Ectodermal cell (in vitro differentiated cells): ENCODE measurements around the gene BABAM2.
"Not testable (repeated sequence)": the region's sequence is repeated elsewhere in the genome, so short reads cannot be mapped to it uniquely, and the experiment has no call there.

Experiments
- H3K27ac ChIP-seq: 2 replicates; pipeline ENCODE4 v1.7.0; 2013; ENCODE audit warnings: mild to moderate bottlenecking, low read depth, low read length; ENCODE audit not compliant: insufficient read depth, poor library complexity, severe bottlenecking
- H3K27me3 ChIP-seq: 2 replicates; pipeline ENCODE4 v1.7.0; 2013; ENCODE audit warnings: mild to moderate bottlenecking, low read length; ENCODE audit not compliant: insufficient read depth, control insufficient read depth, poor library complexity, severe bottlenecking
- H3K36me3 ChIP-seq: one replicate; pipeline ENCODE4 v1.7.0; 2013; ENCODE audit warnings: low read length; ENCODE audit not compliant: control insufficient read depth, insufficient read depth
- H3K4me1 ChIP-seq: one replicate; pipeline ENCODE4 v1.7.0; 2013; ENCODE audit warnings: low read length; ENCODE audit not compliant: control insufficient read depth, insufficient read depth
- H3K4me3 ChIP-seq: 2 replicates; pipeline ENCODE4 v1.7.0; 2013; ENCODE audit warnings: low read depth, low read length, control low read depth; ENCODE audit not compliant: insufficient read depth
- H3K9me3 ChIP-seq: 2 replicates; pipeline ENCODE4 v1.7.0; 2013; ENCODE audit warnings: mild to moderate bottlenecking, low read length, moderate library complexity; ENCODE audit not compliant: control insufficient read depth
- WGBS, 2 experiments: methylation state at CpG; one replicate each; pipeline ENCODE4 v1.1.7; 2013; ENCODE audit warnings: missing lambda C conversion rate in 2 of 2; 5-methylcytosine and 5-hydroxymethylcytosine counted together

Gene BABAM2

GRCh38 chr2:28366496-28367282 is 476.2 kb downstream of the BABAM2 start:
- Histone ChIP-seq H3K4me1 (peaks cover 14% of the 10 kb centered on the region), H3K9me3 (no peaks in the 10 kb centered on the region), H3K27me3 (no peaks in the 10 kb centered on the region), H3K4me3 (no peak overlapping the region), H3K36me3 (no peaks in the 10 kb centered on the region), H3K27ac (no peak overlapping the region)
- 83 to 86% methylated on average over 19 of the region's 19 CpGs for WGBS, 2 experiments

- no peak overlapping the region for H3K27ac ChIP-seq
- H3K9me3 ChIP-seq: no peaks in the 10 kb centered on the region
- no peaks in the 10 kb centered on the region for H3K36me3 ChIP-seq
- peaks cover 9% of the 10 kb centered on the region for H3K4me1 ChIP-seq
- H3K27me3 ChIP-seq: no peaks in the 10 kb centered on the region
- no peak overlapping the region for H3K4me3 ChIP-seq
- 83 to 85% methylated on average over 19 of the region's 19 CpGs for WGBS, 2 experiments
Observed at GRCh38 chr2:28367667-28368356, 477.3 kb downstream of the BABAM2 start.

- H3K27ac ChIP-seq: no peak overlapping the region
Observed at GRCh38 chr2:28368357-28368798, 477.8 kb downstream of the BABAM2 start.

GRCh38 chr2:28369358-28369757 is 478.8 kb downstream of the BABAM2 start:
- no peaks in the 10 kb centered on the region for H3K9me3 ChIP-seq
- no peak overlapping the region for H3K27ac ChIP-seq
- H3K27me3 ChIP-seq: no peaks in the 10 kb centered on the region
- WGBS, 2 experiments: 71 to 73% methylated on average over 5 of the region's 5 CpGs
- no peak overlapping the region for H3K4me3 ChIP-seq
- no peaks in the 10 kb centered on the region for H3K4me1 ChIP-seq
- no peaks in the 10 kb centered on the region for H3K36me3 ChIP-seq

More at GRCh38 chr2:28368357-28368798, 477.8 kb downstream of the BABAM2 start:
- H3K27me3 ChIP-seq: no peaks in the 10 kb centered on the region
- WGBS, 2 experiments: 93 to 94% methylated on average over 9 of the region's 9 CpGs
- H3K4me3 ChIP-seq: no peak overlapping the region
- H3K36me3 ChIP-seq: no peaks in the 10 kb centered on the region
- H3K4me1 ChIP-seq: peaks cover 4% of the 10 kb centered on the region
- no peaks in the 10 kb centered on the region for H3K9me3 ChIP-seq

- Histone ChIP-seq H3K9me3 (no peaks in the 10 kb centered on the region), H3K4me3 (no peak overlapping the region), H3K36me3 (no peaks in the 10 kb centered on the region), H3K27me3 (no peaks in the 10 kb centered on the region), H3K4me1 (no peaks in the 10 kb centered on the region), H3K27ac (no peak overlapping the region)
- WGBS, 2 experiments: 89 to 90% methylated on average over 3 of the region's 3 CpGs
Observed at GRCh38 chr2:28370354-28370753, 479.8 kb downstream of the BABAM2 start.

- H3K36me3 ChIP-seq, H3K4me1 ChIP-seq, H3K4me3 ChIP-seq, H3K27me3 ChIP-seq, H3K27ac ChIP-seq, H3K9me3 ChIP-seq: not testable (repeated sequence)
- 89 to 94% methylated on average over 4 of the region's 4 CpGs for WGBS, 2 experiments
Observed at GRCh38 chr2:28371728-28372127, 481.2 kb downstream of the BABAM2 start.

- Histone ChIP-seq H3K4me1 (peaks cover 9% of the 10 kb centered on the region), H3K36me3 (no peaks in the 10 kb centered on the region), H3K9me3 (no peaks in the 10 kb centered on the region), H3K27me3 (no peaks in the 10 kb centered on the region), H3K4me3 (no peak overlapping the region), H3K27ac (no peak overlapping the region)
- WGBS, 2 experiments: 94 to 96% methylated on average over 4 of the region's 4 CpGs
Observed at GRCh38 chr2:28373854-28374253, 483.3 kb downstream of the BABAM2 start.

- WGBS, 2 experiments: 91 to 96% methylated on average over 5 of the region's 5 CpGs
- no peak overlapping the region for H3K4me3 ChIP-seq
- H3K4me1 ChIP-seq: peaks cover 9% of the 10 kb centered on the region
- H3K27me3 ChIP-seq: no peaks in the 10 kb centered on the region
- no peaks in the 10 kb centered on the region for H3K36me3 ChIP-seq
- no peak overlapping the region for H3K27ac ChIP-seq
- no peaks in the 10 kb centered on the region for H3K9me3 ChIP-seq
Observed at GRCh38 chr2:28374331-28374730, 483.8 kb downstream of the BABAM2 start.

- Histone ChIP-seq H3K4me3 (no peak overlapping the region), H3K4me1 (peaks cover 9% of the 10 kb centered on the region), H3K9me3 (no peaks in the 10 kb centered on the region), H3K36me3 (no peaks in the 10 kb centered on the region), H3K27me3 (no peaks in the 10 kb centered on the region), H3K27ac (no peak overlapping the region)
- WGBS, 2 experiments: 88 to 90% methylated on average over 3 of the region's 3 CpGs
Observed at GRCh38 chr2:28375236-28375635, 484.7 kb downstream of the BABAM2 start.

GRCh38 chr2:28375742-28376631 is 485.5 kb downstream of the BABAM2 start:
- Histone ChIP-seq H3K36me3 (no peaks in the 10 kb centered on the region), H3K9me3 (no peaks in the 10 kb centered on the region), H3K27me3 (no peaks in the 10 kb centered on the region), H3K4me1 (peaks cover 9% of the 10 kb centered on the region), H3K27ac (no peak overlapping the region), H3K4me3 (no peak overlapping the region)
- WGBS, 2 experiments: 92 to 94% methylated on average over 8 of the region's 8 CpGs
